Neural progenitor cell (in vitro differentiated cells): ENCODE results near the gene KLHDC3. TPM values are rescaled to one million over a fixed set of nuclear protein-coding genes. Genes with fewer than 3 reads are reported as not detected.

ENCODE experiments used
- DNase-seq: peaks from one replicate; pipeline ENCODE4 v3.0.0-alpha.2; 2016; ENCODE audit warnings: low spot score
- H2AFZ ChIP-seq: fragments of 200-600 bp; sonication (generic); replicated peaks from 2 replicates; pipeline ENCODE4 v1.6.1; 2016; ENCODE audit warnings: antibody characterized with exemption
- H3F3A ChIP-seq: fragments of 200-600 bp; sonication (generic); 2 replicates; pipeline ENCODE4 v1.6.1; 2016; ENCODE audit warnings: antibody characterized with exemption, low read depth
- H3K27ac ChIP-seq: fragments of 200-600 bp; sonication (generic); 2 replicates; pipeline ENCODE4 v1.5.1; 2016; ENCODE audit warnings: mild to moderate bottlenecking
- H3K27me3 ChIP-seq: fragments of 200-600 bp; sonication (generic); 2 replicates; pipeline ENCODE4 v1.6.1; 2016; ENCODE audit warnings: mild to moderate bottlenecking, moderate library complexity
- H3K36me3 ChIP-seq: fragments of 200-600 bp; sonication (generic); 2 replicates; pipeline ENCODE4 v1.5.1; 2016
- H3K4me1 ChIP-seq: fragments of 200-600 bp; sonication (generic); 2 replicates; pipeline ENCODE4 v1.6.1; 2016; ENCODE audit warnings: mixed run types
- H3K4me2 ChIP-seq: fragments of 200-600 bp; sonication (generic); 2 replicates; pipeline ENCODE4 v1.6.1; 2016
- H3K4me3 ChIP-seq: fragments of 200-600 bp; sonication (generic); 2 replicates; pipeline ENCODE4 v1.5.1; 2016
- H3K79me2 ChIP-seq: fragments of 200-600 bp; sonication (generic); 2 replicates; pipeline ENCODE4 v1.6.1; 2016; ENCODE audit warnings: low read depth
- H3K9ac ChIP-seq: fragments of 200-600 bp; sonication (generic); 2 replicates; pipeline ENCODE4 v1.6.1; 2016
- H3K9me3 ChIP-seq: fragments of 200-600 bp; sonication (generic); 2 replicates; pipeline ENCODE4 v1.5.1; 2016; ENCODE audit warnings: low read depth
- H4K20me1 ChIP-seq: fragments of 200-600 bp; sonication (generic); 2 replicates; pipeline ENCODE4 v1.6.1; 2016; ENCODE audit warnings: low read depth
- H3K27ac Mint-ChIP-seq: 3 replicates; pipeline ENCODE4 v1.8.0; 2021; ENCODE audit warnings: mixed read lengths
- H3K27me3 Mint-ChIP-seq: 2 replicates; pipeline ENCODE4 v1.8.0; 2022; ENCODE audit warnings: low read depth, mild to moderate bottlenecking, inconsistent platforms, moderate library complexity, mixed read lengths; ENCODE audit not compliant: insufficient read depth
- H3K36me3 Mint-ChIP-seq: 3 replicates; pipeline ENCODE4 v1.8.0; 2021; ENCODE audit warnings: mixed read lengths
- H3K4me1 Mint-ChIP-seq: 3 replicates; pipeline ENCODE4 v1.8.0; 2021; ENCODE audit warnings: mixed read lengths
- H3K4me3 Mint-ChIP-seq: 3 replicates; pipeline ENCODE4 v1.8.0; 2021; ENCODE audit warnings: mild to moderate bottlenecking, moderate library complexity, mixed read lengths
- H3K9me3 Mint-ChIP-seq: 3 replicates; pipeline ENCODE4 v1.8.0; 2020; ENCODE audit warnings: mixed read lengths
- CTCF ChIP-seq: fragments of 200-600 bp; sonication (generic); IDR thresholded peaks from 2 replicates; pipeline ENCODE4 v1.5.1; 2017; ENCODE audit warnings: antibody characterized with exemption, mild to moderate bottlenecking
- EZH2 ChIP-seq: fragments of 200-600 bp; sonication (generic); IDR thresholded peaks from 2 replicates; pipeline ENCODE4 v1.6.1; 2017; ENCODE audit warnings: antibody characterized with exemption, mild to moderate bottlenecking, moderate library complexity
- EZH2phosphoT487 ChIP-seq: fragments of 200-600 bp; sonication (generic); IDR thresholded peaks from 2 replicates; pipeline ENCODE4 v1.6.1; 2017; ENCODE audit warnings: antibody characterized with exemption
- total RNA-seq: library from RNA; depleted of rRNA; stranded (reverse); fragments of >200 nt; gene quantifications from 2 replicates; pipeline ENCODE4 v1.2.3, GENCODE V29; 2015; ENCODE audit warnings: low replicate concordance

The KLHDC3 gene
- total RNA-seq, 1 donor from 2014 or later, result 122 TPM

- Histone ChIP-seq H2AFZ (no peak overlapping the region), H3F3A (peaks cover 11% of the 10 kb centered on the region), H3K4me2 (no peak overlapping the region), H3K36me3 (no peaks in the 10 kb centered on the region), H3K27me3 (no peaks in the 10 kb centered on the region), H3K79me2 (peaks cover 18% of the 10 kb centered on the region), H3K9ac (no peak overlapping the region), H3K4me1 (no peaks in the 10 kb centered on the region), H4K20me1 (no peaks in the 10 kb centered on the region), H3K4me3 (no peak overlapping the region), H3K27ac (no peak overlapping the region), H3K9me3 (no peaks in the 10 kb centered on the region)
- no peak for DNase-seq
- Mint-ChIP-seq H3K4me1 (peaks cover 27% of the 10 kb centered on the region), H3K36me3 (peaks cover 26% of the 10 kb centered on the region), H3K27ac (no peak overlapping the region), H3K4me3 (peak overlapping the region; percentile 70), H3K9me3 (no peaks in the 10 kb centered on the region), H3K27me3 (peaks cover 14% of the 10 kb centered on the region)
- no peak for TF ChIP-seq CTCF
- TF ChIP-seq EZH2, result no peak
- TF ChIP-seq EZH2phosphoT487, result no peak
These were observed 36.9 kb downstream of the KLHDC3 start for GRCh38 chr6:43050981-43051380.

- Histone ChIP-seq H3K27ac (no peak overlapping the region), H3K4me3 (peak overlapping the region; percentile 75), H3K9ac (peak overlapping the region; percentile 73), H3K36me3 (no peaks in the 10 kb centered on the region), H3K79me2 (peaks cover 19% of the 10 kb centered on the region), H3K4me1 (no peaks in the 10 kb centered on the region), H4K20me1 (no peaks in the 10 kb centered on the region), H3K27me3 (no peaks in the 10 kb centered on the region), H3K9me3 (no peaks in the 10 kb centered on the region), H2AFZ (no peak overlapping the region), H3F3A (peaks cover 11% of the 10 kb centered on the region), H3K4me2 (peak overlapping the region; percentile 88)
- Mint-ChIP-seq H3K27ac (peak overlapping the region; percentile 96), H3K4me1 (peaks cover 27% of the 10 kb centered on the region), H3K4me3 (peak overlapping the region; percentile 92), H3K9me3 (no peaks in the 10 kb centered on the region), H3K36me3 (peaks cover 19% of the 10 kb centered on the region), H3K27me3 (peaks cover 9% of the 10 kb centered on the region)
- TF ChIP-seq CTCF (no peak), EZH2phosphoT487 (no peak), EZH2 (no peak)
- no peak for DNase-seq
These were observed 38.3 kb downstream of the KLHDC3 start for GRCh38 chr6:43052225-43052841.

- Histone ChIP-seq H3K27ac (no peak overlapping the region), H3K79me2 (peaks cover 26% of the 10 kb centered on the region), H3K27me3 (no peaks in the 10 kb centered on the region), H2AFZ (peak overlapping the region; percentile 73), H3K4me2 (peak overlapping the region; percentile 88), H3F3A (peaks cover 11% of the 10 kb centered on the region), H3K9me3 (no peaks in the 10 kb centered on the region), H3K9ac (peak overlapping the region; percentile 73), H3K36me3 (no peaks in the 10 kb centered on the region), H3K4me1 (no peaks in the 10 kb centered on the region), H4K20me1 (no peaks in the 10 kb centered on the region), H3K4me3 (peak overlapping the region; percentile 75)
- DNase-seq, result no peak
- TF ChIP-seq EZH2phosphoT487 (no peak), CTCF (no peak), EZH2 (no peak)
- Mint-ChIP-seq H3K4me3 (peak overlapping the region; percentile 92), H3K4me1 (peaks cover 28% of the 10 kb centered on the region), H3K9me3 (no peaks in the 10 kb centered on the region), H3K27ac (peak overlapping the region; percentile 96), H3K27me3 (peaks cover 9% of the 10 kb centered on the region), H3K36me3 (peaks cover 19% of the 10 kb centered on the region)
These were observed 38.9 kb downstream of the KLHDC3 start for GRCh38 chr6:43052842-43053544.
